ENCODE measurements around the gene KIF3C.
"Not testable (repeated sequence)": the region's sequence is repeated elsewhere in the genome, so short reads cannot be mapped to it uniquely, and the experiment has no call there.

KIF3C gene

DNA sequence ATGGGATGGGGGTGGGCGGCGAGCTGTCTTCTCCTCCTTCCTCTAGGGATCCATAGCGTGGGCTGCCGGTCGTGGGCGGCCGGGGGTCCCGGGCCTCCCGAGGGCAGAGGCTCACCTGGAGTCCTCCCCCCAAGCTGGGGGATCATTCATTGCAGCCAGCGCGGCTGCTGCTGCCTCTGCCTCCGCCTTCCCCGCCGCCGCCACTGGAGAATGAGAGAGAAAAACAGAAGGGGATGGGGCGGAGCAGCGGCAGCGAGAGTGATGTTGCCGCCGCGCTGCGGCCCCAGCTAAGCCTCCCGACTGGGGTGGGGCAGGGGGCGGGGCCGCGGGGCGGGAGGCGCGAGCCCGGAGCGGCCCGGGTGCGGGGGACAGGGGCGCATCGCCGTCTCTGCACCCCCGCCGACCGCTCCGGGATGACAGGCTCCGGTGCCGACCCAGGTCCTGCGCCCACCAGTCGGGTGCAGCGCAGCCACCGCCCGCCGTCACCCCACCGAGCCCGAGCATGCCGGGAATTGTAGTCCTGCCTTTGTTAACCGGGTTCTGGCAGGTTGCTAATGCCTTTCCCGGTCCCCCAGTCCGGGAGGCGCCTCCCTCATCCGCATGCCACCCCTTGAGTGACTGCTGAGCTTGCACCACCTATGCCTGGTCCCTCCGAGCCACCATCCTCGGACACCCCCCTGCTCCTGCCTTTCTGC lies at the start of gene KIF3C:
Gene KIF3C (minus strand): TSS at position 225 of the 695 bp plus-strand sequence. CDS start 580 bp downstream, outside the sequence.
- no peak for DNase-seq (ENCODE audit: low read depth)

DNA sequence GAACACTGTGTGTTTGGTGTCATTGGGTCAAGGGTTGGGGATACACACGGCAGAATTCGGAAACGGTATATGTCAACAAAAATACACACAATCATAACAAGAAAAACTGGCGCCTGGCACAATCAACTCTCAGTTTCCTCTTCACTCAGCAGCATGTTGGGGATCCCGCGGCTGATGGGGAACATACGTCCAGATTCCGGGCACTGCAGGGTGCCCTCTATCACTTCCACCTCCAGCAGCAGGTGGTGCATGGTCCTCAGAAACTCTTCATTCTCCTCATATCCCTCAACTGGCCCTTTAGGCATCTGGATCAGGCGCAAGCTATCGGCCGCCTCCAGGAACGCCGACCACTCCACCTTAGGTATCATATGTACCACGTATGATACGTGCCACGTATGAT lies 45.8 kb upstream of the KIF3C start:
- DNase-seq (ENCODE audit: low read depth): not testable (repeated sequence)

DNA sequence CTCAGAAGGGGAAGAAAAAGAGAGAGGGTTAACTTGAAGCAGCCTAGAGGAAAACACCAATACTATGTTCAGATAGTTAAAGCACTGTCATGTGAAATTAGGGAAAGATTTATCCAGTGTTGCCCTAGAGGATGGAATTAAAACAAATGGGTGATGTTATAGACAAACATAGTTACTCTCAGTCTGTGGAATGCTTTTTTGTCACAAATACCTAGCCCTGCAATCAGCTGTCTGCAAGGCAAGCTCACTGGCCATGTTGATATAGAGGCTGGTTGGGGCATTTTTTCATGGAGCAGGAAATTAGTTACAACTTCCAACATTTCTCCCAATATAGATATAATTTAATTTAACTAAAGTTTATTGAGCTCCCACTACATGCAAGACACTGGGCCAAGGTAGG lies 43.2 kb upstream of the KIF3C start:
- no peak for DNase-seq (ENCODE audit: low read depth)

- DNase-seq (ENCODE audit: low read depth): no peak
Measured at GRCh38 chr2:26024260-26024659, 42.0 kb upstream of the KIF3C start.

DNA sequence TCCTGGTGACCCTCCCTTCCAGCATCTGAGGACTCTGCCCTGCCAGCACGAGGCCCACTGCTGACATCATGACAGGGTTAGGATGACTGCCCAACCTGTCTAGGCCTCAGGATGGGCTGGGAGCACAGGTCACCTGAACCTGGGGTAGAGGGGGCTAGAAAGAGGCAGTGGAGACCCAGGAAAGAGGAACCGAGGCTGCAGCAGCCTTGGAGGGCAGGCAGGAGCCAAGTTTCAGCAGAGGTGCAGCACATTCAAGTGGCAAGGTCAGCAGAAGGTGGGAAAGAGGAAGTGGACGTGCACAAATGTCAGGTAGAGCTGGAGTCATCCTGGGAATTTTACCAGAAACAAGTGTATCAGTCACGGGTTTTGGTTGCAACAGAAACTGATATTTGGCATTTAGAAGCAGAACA lies 37.9 kb upstream of the KIF3C start:
- no peak for DNase-seq (ENCODE audit: low read depth)

DNA sequence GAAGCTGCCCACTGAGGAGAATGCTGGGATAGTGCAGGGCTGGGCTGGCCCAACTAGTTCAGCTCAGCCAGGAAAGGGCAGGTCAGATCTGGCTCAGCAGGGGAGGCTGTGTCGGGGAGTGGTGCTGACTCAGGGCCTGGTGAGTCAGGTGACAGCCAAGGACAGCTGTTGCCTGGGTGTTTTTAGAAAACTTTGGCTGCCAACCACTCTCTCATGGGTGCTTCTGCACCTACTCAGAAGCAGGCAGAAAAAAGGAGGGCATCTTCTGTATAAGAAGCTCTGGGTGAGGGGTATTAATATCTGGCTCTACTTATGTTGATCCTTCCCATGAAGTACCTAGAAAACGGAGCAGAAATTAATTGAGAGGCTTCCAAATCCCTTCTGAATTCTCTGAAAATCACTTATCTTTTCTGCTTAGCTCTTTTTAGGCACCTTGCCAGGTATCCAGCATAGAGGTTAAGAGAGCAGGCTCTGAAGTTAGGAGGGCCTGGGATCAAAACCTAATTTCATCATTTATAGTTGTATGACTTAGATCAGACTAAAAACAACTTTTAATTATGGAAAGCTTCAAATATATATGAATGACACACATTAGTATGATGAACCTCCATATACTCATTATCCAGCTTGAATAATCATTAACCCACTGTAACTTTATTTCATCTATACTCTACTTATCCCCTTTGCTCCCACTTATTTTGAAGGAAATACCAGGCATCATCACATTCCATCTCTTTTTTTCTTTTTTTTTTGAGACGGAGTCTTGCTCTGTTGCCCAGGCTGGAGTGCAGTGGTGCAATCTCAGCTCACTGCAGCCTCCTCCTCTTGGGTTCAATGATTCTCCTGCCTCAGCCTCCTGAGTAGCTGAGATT lies 36.1 kb upstream of the KIF3C start:
- DNase-seq (ENCODE audit: low read depth): peak; percentile 89

- DNase-seq (ENCODE audit: low read depth): no peak
Measured at GRCh38 chr2:26017464-26018183, 35.3 kb upstream of the KIF3C start.

DNA sequence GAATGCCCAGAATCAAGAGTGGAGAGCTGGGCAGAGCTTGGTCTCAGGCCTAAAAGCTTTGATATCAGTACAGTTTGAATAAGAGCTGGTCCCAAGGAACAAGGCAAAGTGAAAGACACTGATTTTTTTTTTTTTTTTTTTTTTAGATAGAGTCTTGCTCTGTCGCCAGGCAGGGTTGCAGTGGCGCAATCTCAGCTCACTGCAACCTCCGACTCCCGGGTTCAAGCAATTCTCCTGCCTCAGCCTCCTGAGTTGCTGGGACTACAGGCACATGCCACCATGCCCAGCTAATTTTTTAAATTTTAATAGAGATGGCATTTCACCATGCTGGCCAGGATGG lies 34.4 kb upstream of the KIF3C start:
- not testable (repeated sequence) for DNase-seq (ENCODE audit: low read depth)

GRCh38 chr2:26016012-26016705 lies 33.9 kb upstream of the KIF3C start:
- DNase-seq (ENCODE audit: low read depth): no peak

GRCh38 chr2:26013668-26014067 lies 31.4 kb upstream of the KIF3C start:
- DNase-seq (ENCODE audit: low read depth): no peak

GRCh38 chr2:26011990-26012856 lies 29.9 kb upstream of the KIF3C start:
- DNase-seq (ENCODE audit: low read depth): no peak

DNA sequence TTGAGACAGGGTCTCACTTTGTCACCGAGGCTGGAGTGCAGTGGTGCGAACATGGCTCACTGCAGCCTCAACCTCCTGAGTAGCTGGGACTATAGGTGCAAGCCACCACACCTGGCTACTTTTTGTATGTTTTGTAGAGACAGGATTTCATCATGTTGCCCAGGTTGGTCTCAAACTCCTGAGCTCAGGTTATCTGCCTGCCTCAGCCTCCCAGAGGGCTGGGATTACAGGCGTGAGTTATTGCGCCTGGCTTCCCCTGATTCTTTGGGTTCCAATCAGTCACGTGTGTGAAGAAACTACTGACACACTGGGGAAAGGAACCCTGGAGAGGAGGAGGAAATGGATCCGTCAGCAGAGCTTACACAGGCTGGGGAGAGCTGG lies 29.3 kb upstream of the KIF3C start:
- no peak for DNase-seq (ENCODE audit: low read depth)

DNA sequence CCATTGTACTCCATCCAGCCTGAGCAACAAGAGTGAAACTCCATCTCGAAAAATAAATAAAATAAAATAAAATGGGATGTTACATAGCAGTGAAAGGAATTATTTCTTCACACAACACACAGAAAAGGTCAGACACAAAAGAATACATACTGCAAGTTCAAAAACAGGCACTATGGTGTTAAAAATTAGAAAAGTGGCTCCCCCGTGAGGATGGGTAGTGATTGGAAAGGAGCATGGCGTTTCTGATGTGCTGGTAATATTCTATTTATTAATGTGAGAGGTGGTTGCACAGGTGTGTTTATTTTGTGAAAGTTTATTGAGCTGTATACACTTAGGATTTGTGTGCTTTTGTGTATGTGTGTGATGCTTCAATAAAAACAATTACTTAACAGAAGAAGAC lies 28.6 kb upstream of the KIF3C start:
- DNase-seq (ENCODE audit: low read depth): no peak

DNA sequence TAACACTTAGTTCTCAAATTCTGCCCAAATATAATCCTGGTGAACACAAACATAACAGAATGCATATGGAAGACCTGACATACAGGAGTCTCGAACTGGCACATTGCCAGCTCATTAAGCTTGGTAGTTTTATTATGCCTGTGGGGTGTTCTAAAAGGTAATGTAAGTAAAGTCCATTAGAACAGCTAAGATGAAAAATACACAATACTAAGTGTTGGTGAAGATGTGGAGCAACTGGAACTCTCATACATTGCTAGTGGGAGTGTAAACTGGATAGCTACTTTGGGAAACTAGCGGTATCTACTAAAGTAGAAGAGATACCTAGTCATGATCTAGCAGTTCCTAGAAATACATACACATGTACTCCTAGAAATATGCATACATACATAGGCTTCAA lies 27.3 kb upstream of the KIF3C start:
- no peak for DNase-seq (ENCODE audit: low read depth)

DNA sequence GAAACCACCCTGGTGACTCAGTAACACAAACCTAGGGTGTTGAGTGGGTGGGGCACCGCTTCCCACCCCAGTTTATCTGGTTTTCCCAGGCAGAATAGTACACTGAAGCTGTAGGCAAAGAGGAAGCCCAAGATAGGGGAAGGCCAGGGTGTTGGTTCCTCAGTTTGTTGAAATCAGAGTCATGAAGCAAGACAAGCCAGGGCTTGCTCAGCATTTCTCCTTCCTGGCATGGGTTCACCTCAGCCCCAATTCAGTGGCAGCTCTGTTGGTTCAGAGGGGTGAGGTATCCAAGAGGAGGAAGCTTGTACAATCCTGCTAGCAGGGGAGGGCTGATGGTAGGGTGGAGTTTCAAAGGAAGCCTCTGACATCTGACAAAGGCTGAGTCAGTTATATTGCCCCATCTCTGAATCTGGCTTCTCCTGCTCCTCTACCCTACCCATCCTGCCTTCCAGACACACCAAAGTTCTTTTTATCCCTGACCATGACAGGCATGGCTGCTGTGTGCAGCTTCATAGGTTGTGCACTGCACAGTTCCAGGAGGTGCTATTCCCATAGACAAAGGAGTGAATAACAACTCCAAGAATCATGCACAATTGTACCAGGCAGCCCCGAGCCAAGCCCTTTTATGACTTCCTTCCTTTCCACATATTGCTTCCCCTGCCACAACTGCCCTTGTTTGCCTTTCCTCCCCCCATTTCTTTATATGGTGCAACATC lies 26.7 kb upstream of the KIF3C start:
- DNase-seq (ENCODE audit: low read depth): peak; percentile 94

- no peak for DNase-seq (ENCODE audit: low read depth)
Measured at GRCh38 chr2:26008095-26008494, 25.8 kb upstream of the KIF3C start.

DNA sequence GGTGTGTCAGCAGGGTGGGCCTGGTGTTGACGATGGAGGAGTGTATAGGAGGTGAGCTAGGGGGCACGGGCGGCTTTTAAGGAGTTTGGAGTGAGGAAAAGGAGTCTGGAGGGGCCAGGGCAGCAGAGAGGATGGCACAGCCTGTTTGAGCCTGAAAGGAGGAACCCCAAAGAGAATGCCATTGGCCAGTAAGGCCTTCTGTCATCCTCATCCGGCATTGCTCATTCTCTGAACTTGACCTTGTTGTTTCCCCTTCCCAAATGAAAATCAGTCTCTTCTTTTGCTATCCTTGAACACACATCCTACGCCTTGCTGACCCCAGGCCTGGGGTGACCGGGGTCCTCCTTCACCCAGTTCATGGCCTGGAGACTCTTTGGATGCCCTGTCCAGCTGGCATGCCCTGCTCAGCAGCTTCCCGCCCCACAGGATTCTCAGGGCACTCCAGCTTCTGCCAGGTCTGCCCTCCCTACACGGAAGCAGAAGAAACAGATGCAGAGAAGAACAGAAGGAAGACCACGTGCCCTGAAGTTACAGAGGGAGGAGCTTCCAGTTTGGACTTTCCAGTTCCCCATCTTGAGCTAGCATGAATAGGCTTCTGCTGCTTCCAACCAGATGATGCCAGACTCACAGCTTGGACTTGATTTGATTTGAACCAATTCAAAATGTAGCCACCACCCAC lies 20.5 kb upstream of the KIF3C start:
- no peak for DNase-seq (ENCODE audit: low read depth)

DNA sequence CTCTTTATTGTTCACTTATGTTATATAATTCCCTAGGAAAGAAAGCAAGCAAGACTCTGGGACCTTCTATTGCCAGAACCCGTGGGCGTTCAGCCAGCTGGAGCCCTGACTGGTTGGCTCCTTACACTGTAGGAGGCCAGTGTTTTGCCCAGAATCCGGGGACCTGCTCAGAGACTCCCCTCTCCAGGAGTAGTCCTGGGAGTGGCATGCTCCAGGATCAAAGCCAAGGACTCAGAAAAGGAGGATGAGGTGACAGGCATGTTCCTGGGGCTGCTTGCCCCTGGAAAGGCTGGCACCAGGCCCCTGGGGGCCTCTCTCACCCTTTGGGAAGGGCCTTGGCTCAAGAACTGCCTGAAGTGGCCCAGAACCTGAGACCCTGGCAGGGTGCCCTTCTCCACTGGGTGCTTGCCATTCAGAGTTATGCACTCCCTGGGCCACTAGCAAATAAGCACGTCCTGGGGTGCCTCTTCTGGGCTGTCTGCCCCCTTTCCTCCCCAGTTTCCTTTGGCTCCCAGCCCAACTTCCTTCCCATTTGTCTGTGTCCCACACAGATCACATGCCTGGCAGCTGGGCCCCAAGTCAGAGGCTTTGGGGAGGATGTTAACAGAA lies 19.6 kb upstream of the KIF3C start:
- no peak for DNase-seq (ENCODE audit: low read depth)

DNA sequence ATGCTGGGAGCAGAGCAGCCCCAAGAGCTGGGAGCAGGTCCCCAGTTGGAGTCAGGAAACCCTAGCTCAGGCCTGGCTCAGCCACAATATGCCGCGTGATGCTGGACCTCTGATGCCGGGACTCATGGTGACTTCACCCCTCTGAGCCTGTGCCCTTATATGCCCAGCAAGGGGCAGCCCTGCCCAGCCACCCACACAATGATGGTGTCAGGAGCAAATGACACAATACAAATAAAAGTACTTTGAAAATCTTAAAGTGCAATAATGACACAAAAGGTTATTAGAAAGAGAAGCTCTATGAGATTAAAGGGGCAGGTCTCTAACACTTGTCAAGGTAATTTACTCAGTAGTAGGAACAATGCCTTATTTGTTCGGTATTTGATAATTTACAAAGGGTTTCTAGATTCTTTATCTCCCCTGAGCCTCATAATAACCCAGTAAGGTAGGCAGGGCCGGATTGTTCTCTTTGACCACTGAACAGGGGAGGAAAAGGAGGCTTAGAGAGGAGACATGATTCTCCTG lies 18.3 kb upstream of the KIF3C start:
- no peak for DNase-seq (ENCODE audit: low read depth)
